SU-DHL-6 (cell line): ENCODE measurements around the gene DMD.

ENCODE experiments used
- H2AFZ ChIP-seq: fragments of 200-600 bp; sonication (generic); 2 replicates; pipeline ENCODE4 v1.6.1; 2014; ENCODE audit warnings: low read depth, mild to moderate bottlenecking, moderate library complexity, mixed read lengths, antibody characterized with exemption, low read length; ENCODE audit not compliant: severe bottlenecking
- H3F3A ChIP-seq: fragments of 200-600 bp; shearing (Covaris generic); 2 replicates; pipeline ENCODE4 v1.6.0; 2016; ENCODE audit warnings: antibody characterized with exemption, mild to moderate bottlenecking; ENCODE audit not compliant: insufficient read depth
- H3K27ac ChIP-seq: fragments of 200-600 bp; sonication (generic); 2 replicates; pipeline ENCODE4 v1.5.1; 2016; ENCODE audit warnings: low read depth, mild to moderate bottlenecking, low read length, moderate library complexity, mixed read lengths
- H3K27me3 ChIP-seq: fragments of 200-600 bp; sonication (generic), shearing (Covaris generic); 2 replicates; pipeline ENCODE4 v1.6.0; 2014; ENCODE audit warnings: mild to moderate bottlenecking, low read length
- H3K36me3 ChIP-seq: fragments of 200-600 bp; sonication (generic); 2 replicates; pipeline ENCODE4 v1.6.1; 2014; ENCODE audit warnings: mild to moderate bottlenecking, low read length, mixed read lengths
- H3K4me2 ChIP-seq: fragments of 300-600, 200-600 bp; shearing (Covaris generic), sonication (generic); 2 replicates; pipeline ENCODE4 v1.6.0; 2014; ENCODE audit warnings: low read length, low read depth, mild to moderate bottlenecking; ENCODE audit not compliant: poor library complexity, severe bottlenecking
- H3K4me3 ChIP-seq: fragments of 200-600 bp; sonication (generic); 2 replicates; pipeline ENCODE4 v1.5.1; 2014; ENCODE audit warnings: antibody characterized with exemption, low read length, mild to moderate bottlenecking, mixed read lengths; ENCODE audit not compliant: insufficient read depth, poor library complexity, severe bottlenecking
- H3K79me2 ChIP-seq: fragments of 200-600 bp; sonication (generic); 2 replicates; pipeline ENCODE4 v1.6.1; 2014; ENCODE audit warnings: mild to moderate bottlenecking, low read length, moderate library complexity; ENCODE audit not compliant: insufficient read depth
- H3K9ac ChIP-seq: fragments of 200-600 bp; sonication (generic); 2 replicates; pipeline ENCODE4 v1.7.0; 2014; ENCODE audit warnings: mild to moderate bottlenecking, low read length
- H3K9me2 ChIP-seq: fragments of 200-600 bp; sonication (generic); replicated peaks from 2 replicates; pipeline ENCODE4 v1.6.1; 2014; ENCODE audit warnings: low read length; ENCODE audit not compliant: insufficient read depth
- H3K9me3 ChIP-seq: fragments of 200-600 bp; sonication (generic); 2 replicates; pipeline ENCODE4 v1.6.1; 2014; ENCODE audit warnings: low read length, mixed read lengths; ENCODE audit not compliant: insufficient read depth
- H4K20me1 ChIP-seq: fragments of 200-600 bp; sonication (generic); 2 replicates; pipeline ENCODE4 v1.6.1; 2014; ENCODE audit warnings: low read depth, mild to moderate bottlenecking, antibody characterized with exemption, low read length, moderate library complexity, mixed read lengths
- CTCF ChIP-seq: fragments of 200-600 bp; sonication (generic); IDR thresholded peaks from one replicate; pipeline ENCODE4 v1.5.1; 2017; ENCODE audit warnings: antibody characterized with exemption, mild to moderate bottlenecking, low read length, moderate library complexity; ENCODE audit not compliant: insufficient read depth, poor library complexity, severe bottlenecking
- EZH2phosphoT487 ChIP-seq: fragments of 200-600 bp; sonication (generic), shearing (Covaris generic); conservative IDR thresholded peaks from 2 replicates; pipeline ENCODE4 v1.6.1; 2018; ENCODE audit warnings: mild to moderate bottlenecking, antibody characterized with exemption, low read length, moderate library complexity, mixed read lengths

DMD gene

DNA sequence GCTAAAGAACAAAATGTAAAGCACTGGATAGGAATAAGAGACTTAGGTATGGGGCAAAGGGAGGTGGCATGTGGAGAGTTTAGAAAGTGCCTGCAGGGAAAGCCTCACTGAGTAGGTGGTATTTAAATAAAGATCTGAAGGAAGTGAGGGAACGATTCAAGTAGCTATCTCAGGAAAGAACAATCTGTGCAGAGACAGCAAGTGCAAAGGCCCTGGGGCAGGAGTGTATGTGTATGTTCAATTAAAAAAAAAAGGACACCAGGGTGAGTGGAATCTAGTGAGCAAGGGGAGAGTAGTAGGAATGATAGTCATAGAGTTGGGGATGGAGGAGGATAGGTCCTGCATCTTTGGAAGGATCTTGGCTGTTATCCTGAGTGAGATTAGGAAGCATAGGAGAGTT lies 1359.6 kb downstream of the DMD start:
- Histone ChIP-seq H2AFZ (no peak overlapping the region), H3K4me2 (no peak overlapping the region), H3K79me2 (no peaks in the 10 kb centered on the region), H3K9me3 (no peaks in the 10 kb centered on the region), H3K27me3 (no peaks in the 10 kb centered on the region), H3F3A (no peaks in the 10 kb centered on the region), H3K27ac (no peak overlapping the region), H3K36me3 (no peaks in the 10 kb centered on the region), H4K20me1 (no peaks in the 10 kb centered on the region), H3K9me2 (no peaks in the 10 kb centered on the region), H3K4me3 (no peak overlapping the region), H3K9ac (no peak overlapping the region)
- TF ChIP-seq CTCF: no peak
- TF ChIP-seq EZH2phosphoT487: no peak

DNA sequence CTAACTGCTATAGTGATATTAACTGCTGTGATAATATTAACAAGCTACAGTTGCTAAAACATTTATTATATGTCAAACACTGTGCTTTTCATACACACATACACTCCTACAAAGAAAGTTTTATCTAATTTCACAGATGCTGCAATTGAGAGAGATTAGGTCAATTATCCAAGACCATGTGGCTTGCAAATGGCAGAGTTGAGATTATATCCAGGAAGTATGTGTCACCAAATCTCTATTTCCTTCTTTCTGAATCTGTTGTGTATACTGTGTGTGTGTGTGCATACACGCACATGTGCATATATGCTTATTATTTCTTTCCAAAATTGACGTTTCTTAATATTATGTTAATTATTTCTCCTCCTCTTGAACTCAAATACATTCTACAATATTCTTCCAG lies 1363.6 kb downstream of the DMD start:
- no peaks in the 10 kb centered on the region for H3K9me3 ChIP-seq
- H3K79me2 ChIP-seq: no peaks in the 10 kb centered on the region
- H3K4me3 ChIP-seq: no peak overlapping the region
- H3K27ac ChIP-seq: no peak overlapping the region
- no peak overlapping the region for H2AFZ ChIP-seq
- H4K20me1 ChIP-seq: no peaks in the 10 kb centered on the region
- H3K27me3 ChIP-seq: no peaks in the 10 kb centered on the region
- H3K4me2 ChIP-seq: no peak overlapping the region
- TF ChIP-seq EZH2phosphoT487 (no peak), CTCF (no peak)
- no peaks in the 10 kb centered on the region for H3F3A ChIP-seq
- H3K36me3 ChIP-seq: no peaks in the 10 kb centered on the region
- no peak overlapping the region for H3K9ac ChIP-seq
- no peaks in the 10 kb centered on the region for H3K9me2 ChIP-seq

- H3K9me2 ChIP-seq: no peaks in the 10 kb centered on the region
- no peaks in the 10 kb centered on the region for H3K9me3 ChIP-seq
- no peaks in the 10 kb centered on the region for H4K20me1 ChIP-seq
- H3K79me2 ChIP-seq: no peaks in the 10 kb centered on the region
- TF ChIP-seq EZH2phosphoT487 (no peak), CTCF (no peak)
- H3K4me3 ChIP-seq: no peak overlapping the region
- no peak overlapping the region for H3K9ac ChIP-seq
- H3K4me2 ChIP-seq: no peak overlapping the region
- no peak overlapping the region for H3K27ac ChIP-seq
- no peaks in the 10 kb centered on the region for H3K36me3 ChIP-seq
- H2AFZ ChIP-seq: no peak overlapping the region
- no peaks in the 10 kb centered on the region for H3F3A ChIP-seq
- H3K27me3 ChIP-seq: no peaks in the 10 kb centered on the region
Observed at GRCh38 chrX:31845003-31845402, 1366.3 kb downstream of the DMD start.

GRCh38 chrX:31838617-31839016 lies 1372.7 kb downstream of the DMD start:
- H3K4me3 ChIP-seq: no peak overlapping the region
- H3K9ac ChIP-seq: no peak overlapping the region
- no peak overlapping the region for H2AFZ ChIP-seq
- H3K27ac ChIP-seq: no peak overlapping the region
- no peaks in the 10 kb centered on the region for H3K36me3 ChIP-seq
- H3F3A ChIP-seq: no peaks in the 10 kb centered on the region
- no peaks in the 10 kb centered on the region for H3K79me2 ChIP-seq
- no peaks in the 10 kb centered on the region for H4K20me1 ChIP-seq
- H3K27me3 ChIP-seq: no peaks in the 10 kb centered on the region
- H3K9me2 ChIP-seq: no peaks in the 10 kb centered on the region
- H3K4me2 ChIP-seq: no peak overlapping the region
- TF ChIP-seq EZH2phosphoT487 (no peak), CTCF (no peak)
- H3K9me3 ChIP-seq: no peaks in the 10 kb centered on the region
